ENCODE measurements around the gene JAKMIP1. TPM values are rescaled to one million over a fixed set of nuclear protein-coding genes. Genes with fewer than 3 reads are reported as not detected.
A peak's percentile ranks its signal among the peaks of the same experiment; 100 is the strongest.

Gene JAKMIP1
- polyA plus RNA-seq, 3 donors = 0.08 TPM; not detected in 2

DNA sequence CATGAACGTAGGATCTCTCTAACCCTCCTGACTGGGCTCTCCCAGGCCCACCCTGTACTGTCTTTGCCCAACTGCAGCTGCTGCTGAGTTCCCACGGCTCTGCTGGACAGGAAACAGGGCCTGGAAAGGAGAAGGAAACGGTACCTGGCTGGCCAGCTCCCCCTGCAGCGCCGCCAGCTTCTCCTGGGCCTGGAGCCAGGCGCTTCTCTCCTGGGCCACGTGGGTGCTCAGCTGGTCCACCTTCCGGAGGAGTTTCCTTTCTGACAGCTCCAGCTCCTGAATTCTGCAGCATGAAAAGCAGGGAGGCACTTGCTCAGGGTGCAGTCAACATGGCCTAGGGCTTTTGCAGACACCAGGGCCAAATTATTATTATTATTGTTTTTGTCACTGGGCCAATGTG is 188.7 kb downstream of the JAKMIP1 start:
- no peak overlapping the region for H3K4me2 ChIP-seq (replicated peaks; ENCODE audit: extremely low read depth, low read length, poor library complexity, severe bottlenecking)
- TF ChIP-seq, protein P1, sequence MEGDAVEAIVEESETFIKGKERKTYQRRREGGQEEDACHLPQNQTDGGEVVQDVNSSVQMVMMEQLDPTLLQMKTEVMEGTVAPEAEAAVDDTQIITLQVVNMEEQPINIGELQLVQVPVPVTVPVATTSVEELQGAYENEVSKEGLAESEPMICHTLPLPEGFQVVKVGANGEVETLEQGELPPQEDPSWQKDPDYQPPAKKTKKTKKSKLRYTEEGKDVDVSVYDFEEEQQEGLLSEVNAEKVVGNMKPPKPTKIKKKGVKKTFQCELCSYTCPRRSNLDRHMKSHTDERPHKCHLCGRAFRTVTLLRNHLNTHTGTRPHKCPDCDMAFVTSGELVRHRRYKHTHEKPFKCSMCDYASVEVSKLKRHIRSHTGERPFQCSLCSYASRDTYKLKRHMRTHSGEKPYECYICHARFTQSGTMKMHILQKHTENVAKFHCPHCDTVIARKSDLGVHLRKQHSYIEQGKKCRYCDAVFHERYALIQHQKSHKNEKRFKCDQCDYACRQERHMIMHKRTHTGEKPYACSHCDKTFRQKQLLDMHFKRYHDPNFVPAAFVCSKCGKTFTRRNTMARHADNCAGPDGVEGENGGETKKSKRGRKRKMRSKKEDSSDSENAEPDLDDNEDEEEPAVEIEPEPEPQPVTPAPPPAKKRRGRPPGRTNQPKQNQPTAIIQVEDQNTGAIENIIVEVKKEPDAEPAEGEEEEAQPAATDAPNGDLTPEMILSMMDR (IDR thresholded peaks at IDR 0.05) = no peak
- H2AFZ ChIP-seq (ENCODE audit: insufficient read depth, low read depth, low read length, poor library complexity, severe bottlenecking) = no peak overlapping the region
- no peak overlapping the region for H3K9ac ChIP-seq (ENCODE audit: insufficient read depth, low read length, poor library complexity, severe bottlenecking)
- WGBS (ENCODE audit: insufficient coverage) = under 1% methylated on average over 8 of the region's 8 CpGs
- no peaks in the 10 kb centered on the region for H3K4me1 ChIP-seq (ENCODE audit: control insufficient read depth in 1 of 2, insufficient read depth in 2 of 2, low read length in 2 of 2)
- Mint-ChIP-seq H3K4me3 (no peak overlapping the region), H3K36me3 (no peaks in the 10 kb centered on the region), H3K27ac (no peak overlapping the region), H3K9me3 (no peaks in the 10 kb centered on the region), H3K27me3 (ENCODE audit: low read depth in 3 of 3) (peaks cover 13 to 26% (median 22%) of the 10 kb centered on the region in 3 donors), H3K4me1 (no peaks in the 10 kb centered on the region)
- DNase-seq = no peak
- H3K27ac ChIP-seq (ENCODE audit: low read depth in 1 of 2, low read length in 2 of 2) = no peak overlapping the region
- H3K27me3 ChIP-seq (ENCODE audit: control insufficient read depth in 2 of 2, insufficient read depth in 2 of 2, low read length in 2 of 2) = peaks cover 0 to 4% of the 10 kb centered on the region in 2 donors
- no peaks in the 10 kb centered on the region for H3K9me3 ChIP-seq (replicated peaks in 1 of 2; ENCODE audit: control insufficient read depth in 1 of 2, insufficient read depth in 1 of 2, low read length in 2 of 2)
- no peak overlapping the region for H3K4me3 ChIP-seq (replicated peaks in 1 of 3; ENCODE audit: low read depth in 2 of 3, low read length in 3 of 3)
- no peaks in the 10 kb centered on the region for H3K79me2 ChIP-seq (ENCODE audit: insufficient read depth, low read length)
- no peaks in the 10 kb centered on the region for H4K20me1 ChIP-seq (ENCODE audit: insufficient read depth, low read length)
- H3K36me3 ChIP-seq (replicated peaks in 1 of 2; ENCODE audit: control insufficient read depth in 1 of 2, insufficient read depth in 2 of 2, low read length in 2 of 2) = no peaks in the 10 kb centered on the region
- intact Hi-C loops (cut with micrococcal nuclease) = no loop called here

DNA sequence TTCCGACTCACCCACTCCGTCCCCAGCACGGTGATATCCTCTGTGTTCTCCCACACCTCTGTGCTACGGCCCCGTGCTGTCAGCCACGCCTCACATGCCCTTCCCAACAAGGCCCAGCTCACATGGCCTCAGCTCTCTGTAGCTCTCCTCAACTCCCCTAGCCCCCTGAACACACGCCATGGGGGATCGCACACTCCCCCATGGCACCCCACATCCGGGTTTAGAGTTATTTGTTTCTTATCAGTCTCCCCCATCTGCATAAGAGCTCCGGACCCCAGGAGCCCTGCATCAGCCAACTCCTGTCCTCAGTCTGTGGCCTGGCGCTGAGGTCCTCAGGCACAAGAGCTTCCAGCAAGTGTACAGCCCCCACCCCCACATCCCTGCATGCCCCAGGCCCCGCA is 189.1 kb downstream of the JAKMIP1 start:
- TF ChIP-seq, protein P1 (IDR thresholded peaks at IDR 0.05) = no peak
- H3K27ac ChIP-seq (ENCODE audit: low read depth in 1 of 2, low read length in 2 of 2) = no peak overlapping the region
- H2AFZ ChIP-seq (ENCODE audit: insufficient read depth, low read depth, low read length, poor library complexity, severe bottlenecking) = no peak overlapping the region
- peak overlapping the region in 1 of 7 donors; percentile 8 for H3K27ac Mint-ChIP-seq
- no peaks in the 10 kb centered on the region for H3K79me2 ChIP-seq (ENCODE audit: insufficient read depth, low read length)
- no peak overlapping the region for H3K4me3 ChIP-seq (replicated peaks in 1 of 3; ENCODE audit: low read depth in 2 of 3, low read length in 3 of 3)
- WGBS (ENCODE audit: insufficient coverage) = 12% methylated on average over 8 of the region's 12 CpGs
- H3K9ac ChIP-seq (ENCODE audit: insufficient read depth, low read length, poor library complexity, severe bottlenecking) = no peak overlapping the region
- no peaks in the 10 kb centered on the region for H3K4me1 Mint-ChIP-seq
- no peaks in the 10 kb centered on the region for H3K36me3 Mint-ChIP-seq
- H3K4me3 Mint-ChIP-seq = peak overlapping the region in 1 of 2 donors; percentile 54
- no peaks in the 10 kb centered on the region for H3K9me3 Mint-ChIP-seq
- no peaks in the 10 kb centered on the region for H3K4me1 ChIP-seq (ENCODE audit: control insufficient read depth in 1 of 2, insufficient read depth in 2 of 2, low read length in 2 of 2)
- no peaks in the 10 kb centered on the region for H4K20me1 ChIP-seq (ENCODE audit: insufficient read depth, low read length)
- no peaks in the 10 kb centered on the region for H3K36me3 ChIP-seq (replicated peaks in 1 of 2; ENCODE audit: control insufficient read depth in 1 of 2, insufficient read depth in 2 of 2, low read length in 2 of 2)
- intact Hi-C loops (cut with micrococcal nuclease) = no loop called here
- no peak for DNase-seq
- peaks cover 13 to 26% (median 22%) of the 10 kb centered on the region in 3 donors for H3K27me3 Mint-ChIP-seq (ENCODE audit: low read depth in 3 of 3)
- no peak overlapping the region for H3K4me2 ChIP-seq (replicated peaks; ENCODE audit: extremely low read depth, low read length, poor library complexity, severe bottlenecking)
- H3K9me3 ChIP-seq (replicated peaks in 1 of 2; ENCODE audit: control insufficient read depth in 1 of 2, insufficient read depth in 1 of 2, low read length in 2 of 2) = no peaks in the 10 kb centered on the region
- peaks cover 0 to 4% of the 10 kb centered on the region in 2 donors for H3K27me3 ChIP-seq (ENCODE audit: control insufficient read depth in 2 of 2, insufficient read depth in 2 of 2, low read length in 2 of 2)

Data from CD14-positive monocyte (primary cell).